Stimulated activated CD4-positive, alpha-beta T cell treated with anti-CD3 and anti-CD28 coated beads, Interleukin-4, amount 100 ng/mL, for 48 hours (primary cell): ENCODE data around the gene TECPR2.
"Not testable (repeated sequence)": the region's sequence is repeated elsewhere in the genome, so short reads cannot be mapped to it uniquely, and the experiment has no call there.

Source experiments
- DNase-seq, 2 donors: peaks; one replicate each; pipeline ENCODE4 v3.0.0-alpha.2; 2020; ENCODE audit warnings: low read depth in 2 of 2

The TECPR2 gene

GRCh38 chr14:102362545-102363181 lies at the start of gene TECPR2, which contains the start of gene CINP:
Gene TECPR2 (plus strand): TSS chr14:102362941. CDS start chr14:102376722, 13,781 bp downstream.
Gene CINP (minus strand): TSS chr14:102362890. CDS start chr14:102362851, 39 bp downstream.
- peak; percentile 98 for DNase-seq

- DNase-seq: peak; percentile 72 to 75
Observed at GRCh38 chr14:102314242-102315011, 48.3 kb upstream of the TECPR2 start.

GRCh38 chr14:102315121-102315520 lies 47.6 kb upstream of the TECPR2 start:
- DNase-seq: no peak

- DNase-seq: no peak
Observed at GRCh38 chr14:102316338-102316742, 46.4 kb upstream of the TECPR2 start.

- peak; percentile 88 to 97 for DNase-seq
Observed at GRCh38 chr14:102316743-102317563, 45.8 kb upstream of the TECPR2 start.

- no peak for DNase-seq
Observed at GRCh38 chr14:102317564-102318248, 45.0 kb upstream of the TECPR2 start.

- DNase-seq: no peak
Observed at GRCh38 chr14:102318781-102319276, 43.9 kb upstream of the TECPR2 start.

- peak; percentile 95 to 97 for DNase-seq
Observed at GRCh38 chr14:102319351-102320032, 43.2 kb upstream of the TECPR2 start, which contains the start of gene ZNF839. Gene ZNF839 (plus strand): TSS chr14:102319746. CDS start chr14:102319766, 20 bp downstream.

- DNase-seq: no peak
Observed at GRCh38 chr14:102320033-102320660, 42.6 kb upstream of the TECPR2 start.

GRCh38 chr14:102320671-102321455 lies 41.9 kb upstream of the TECPR2 start:
- DNase-seq: no peak

- DNase-seq: no peak
Observed at GRCh38 chr14:102321456-102322422, 41.0 kb upstream of the TECPR2 start.

- DNase-seq: no peak
Observed at GRCh38 chr14:102323102-102323501, 39.6 kb upstream of the TECPR2 start.

GRCh38 chr14:102325791-102326345 lies 36.9 kb upstream of the TECPR2 start:
- DNase-seq: no peak

- no peak for DNase-seq
Observed at GRCh38 chr14:102326583-102326982, 36.2 kb upstream of the TECPR2 start.

- not testable (repeated sequence) for DNase-seq
Observed at GRCh38 chr14:102329381-102329780, 33.4 kb upstream of the TECPR2 start.

- DNase-seq: no peak
Observed at GRCh38 chr14:102330806-102331205, 31.9 kb upstream of the TECPR2 start.

- no peak for DNase-seq
Observed at GRCh38 chr14:102333390-102333789, 29.4 kb upstream of the TECPR2 start.
